SU-DHL-6 (cell line): ENCODE data around the gene KSR1.

ENCODE experiments used
- EZH2phosphoT487 ChIP-seq: fragments of 200-600 bp; sonication (generic), shearing (Covaris generic); conservative IDR thresholded peaks from 2 replicates; pipeline ENCODE4 v1.6.1; 2018; ENCODE audit warnings: mild to moderate bottlenecking, antibody characterized with exemption, low read length, moderate library complexity, mixed read lengths
- TF ChIP-seq, protein P1 (sequence below): fragments of 200-600 bp; sonication (generic); IDR thresholded peaks from one replicate; pipeline ENCODE4 v1.5.1; 2017; ENCODE audit warnings: antibody characterized with exemption, mild to moderate bottlenecking, low read length, moderate library complexity; ENCODE audit not compliant: insufficient read depth, poor library complexity, severe bottlenecking

GRCh38 chr17:27628376-27628775 lies 172.1 kb downstream of the KSR1 start:
- TF ChIP-seq, protein P1, sequence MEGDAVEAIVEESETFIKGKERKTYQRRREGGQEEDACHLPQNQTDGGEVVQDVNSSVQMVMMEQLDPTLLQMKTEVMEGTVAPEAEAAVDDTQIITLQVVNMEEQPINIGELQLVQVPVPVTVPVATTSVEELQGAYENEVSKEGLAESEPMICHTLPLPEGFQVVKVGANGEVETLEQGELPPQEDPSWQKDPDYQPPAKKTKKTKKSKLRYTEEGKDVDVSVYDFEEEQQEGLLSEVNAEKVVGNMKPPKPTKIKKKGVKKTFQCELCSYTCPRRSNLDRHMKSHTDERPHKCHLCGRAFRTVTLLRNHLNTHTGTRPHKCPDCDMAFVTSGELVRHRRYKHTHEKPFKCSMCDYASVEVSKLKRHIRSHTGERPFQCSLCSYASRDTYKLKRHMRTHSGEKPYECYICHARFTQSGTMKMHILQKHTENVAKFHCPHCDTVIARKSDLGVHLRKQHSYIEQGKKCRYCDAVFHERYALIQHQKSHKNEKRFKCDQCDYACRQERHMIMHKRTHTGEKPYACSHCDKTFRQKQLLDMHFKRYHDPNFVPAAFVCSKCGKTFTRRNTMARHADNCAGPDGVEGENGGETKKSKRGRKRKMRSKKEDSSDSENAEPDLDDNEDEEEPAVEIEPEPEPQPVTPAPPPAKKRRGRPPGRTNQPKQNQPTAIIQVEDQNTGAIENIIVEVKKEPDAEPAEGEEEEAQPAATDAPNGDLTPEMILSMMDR: no peak
- TF ChIP-seq EZH2phosphoT487: no peak
